Activated T-cell treated with anti-CD3 and anti-CD28 coated beads, Interleukin-2, amount 50 U/mL, for 48 hours (primary cell): ENCODE results near the gene TTYH3.

ENCODE experiments used
- DNase-seq, 2 experiments: peaks; one replicate each; pipeline ENCODE4 v3.0.0-alpha.2; 2020

Gene TTYH3

DNA sequence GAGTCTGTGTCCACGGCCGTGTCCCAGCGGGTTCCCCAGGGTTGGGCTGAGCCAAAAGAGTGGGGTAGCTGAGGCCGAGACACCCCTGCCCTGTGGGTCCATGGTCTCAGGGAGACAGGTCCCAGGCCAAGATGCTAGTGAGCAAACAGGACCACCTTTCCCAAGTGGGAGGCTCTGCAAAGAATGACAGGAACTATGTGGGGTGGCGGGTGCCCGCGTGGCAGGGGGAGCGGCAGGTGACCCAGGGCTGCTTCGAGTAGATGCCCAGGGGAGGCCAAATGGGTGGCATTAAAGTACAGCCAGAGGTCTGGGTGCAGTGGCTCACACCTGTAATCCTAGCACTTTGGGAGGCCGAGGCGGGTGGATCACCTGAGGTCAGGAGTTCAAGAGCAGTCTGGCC is 18.2 kb downstream of the TTYH3 start:
- no peak for DNase-seq

DNA sequence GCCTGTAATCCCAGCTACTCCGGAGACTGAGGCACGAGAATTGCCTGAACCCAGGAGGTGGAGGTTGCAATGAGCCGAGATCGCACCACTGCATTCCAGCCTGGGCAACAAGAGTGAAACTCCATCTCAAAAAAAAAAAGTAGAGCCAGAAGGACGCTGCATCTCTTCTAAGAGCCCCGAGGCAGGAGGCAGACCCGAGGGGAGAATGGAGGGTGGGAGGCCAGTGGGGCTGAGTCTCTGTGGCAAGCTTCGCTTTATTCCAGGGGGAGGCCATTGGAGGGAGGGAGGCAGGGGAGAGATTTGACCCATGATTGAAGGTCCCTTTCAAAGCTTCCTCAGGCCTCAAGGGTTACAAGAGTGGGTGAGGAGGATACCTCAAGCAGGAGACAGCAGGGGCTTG is 18.7 kb downstream of the TTYH3 start:
- no peak for DNase-seq

DNA sequence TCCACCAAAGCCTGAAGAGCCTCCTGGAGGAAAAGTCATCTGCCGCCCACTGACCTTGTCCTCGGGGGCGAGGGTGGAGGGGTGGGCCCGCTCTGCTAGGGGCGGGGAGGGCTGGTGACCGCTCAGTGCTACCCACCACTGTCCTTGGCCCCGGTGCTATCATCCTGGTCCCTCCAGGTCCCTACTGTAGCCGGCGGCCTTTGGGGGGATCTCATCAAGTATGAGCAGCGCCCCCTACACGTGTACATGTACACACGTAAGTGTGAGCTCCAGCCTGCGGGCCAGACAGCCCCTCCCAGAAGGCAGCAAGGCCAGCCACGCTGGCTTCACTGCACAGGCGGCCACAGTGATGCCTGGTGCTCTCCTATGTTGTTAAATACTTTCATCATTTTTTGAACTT is 19.6 kb downstream of the TTYH3 start:
- DNase-seq, result no peak

GRCh38 chr7:2651847-2652735 is 20.3 kb downstream of the TTYH3 start:
- DNase-seq, result no peak

GRCh38 chr7:2652736-2653060 is 20.9 kb downstream of the TTYH3 start:
- no peak for DNase-seq

DNA sequence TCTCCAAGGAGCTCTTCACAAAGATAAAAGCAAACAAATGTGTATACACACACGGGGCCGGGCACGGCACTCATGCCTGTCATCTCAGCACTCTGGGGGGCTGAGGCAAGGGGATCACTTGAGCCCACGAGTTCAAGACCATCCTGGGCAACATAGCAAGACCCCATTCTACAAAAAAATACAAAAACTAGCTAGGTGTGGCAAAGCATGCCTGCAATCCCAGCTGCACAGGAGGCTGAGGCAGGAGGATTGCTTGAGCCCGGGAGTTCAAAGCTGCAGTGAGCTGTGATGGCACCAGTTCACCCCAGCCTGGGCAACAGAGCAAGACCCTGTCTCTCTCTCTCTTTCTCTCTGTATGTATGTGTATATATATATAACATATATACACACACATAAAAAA is 22.3 kb downstream of the TTYH3 start:
- no peak for DNase-seq

- no peak for DNase-seq
These were observed 24.3 kb downstream of the TTYH3 start for GRCh38 chr7:2655870-2656614.

GRCh38 chr7:2657208-2657607 is 25.4 kb downstream of the TTYH3 start:
- no peak for DNase-seq

DNA sequence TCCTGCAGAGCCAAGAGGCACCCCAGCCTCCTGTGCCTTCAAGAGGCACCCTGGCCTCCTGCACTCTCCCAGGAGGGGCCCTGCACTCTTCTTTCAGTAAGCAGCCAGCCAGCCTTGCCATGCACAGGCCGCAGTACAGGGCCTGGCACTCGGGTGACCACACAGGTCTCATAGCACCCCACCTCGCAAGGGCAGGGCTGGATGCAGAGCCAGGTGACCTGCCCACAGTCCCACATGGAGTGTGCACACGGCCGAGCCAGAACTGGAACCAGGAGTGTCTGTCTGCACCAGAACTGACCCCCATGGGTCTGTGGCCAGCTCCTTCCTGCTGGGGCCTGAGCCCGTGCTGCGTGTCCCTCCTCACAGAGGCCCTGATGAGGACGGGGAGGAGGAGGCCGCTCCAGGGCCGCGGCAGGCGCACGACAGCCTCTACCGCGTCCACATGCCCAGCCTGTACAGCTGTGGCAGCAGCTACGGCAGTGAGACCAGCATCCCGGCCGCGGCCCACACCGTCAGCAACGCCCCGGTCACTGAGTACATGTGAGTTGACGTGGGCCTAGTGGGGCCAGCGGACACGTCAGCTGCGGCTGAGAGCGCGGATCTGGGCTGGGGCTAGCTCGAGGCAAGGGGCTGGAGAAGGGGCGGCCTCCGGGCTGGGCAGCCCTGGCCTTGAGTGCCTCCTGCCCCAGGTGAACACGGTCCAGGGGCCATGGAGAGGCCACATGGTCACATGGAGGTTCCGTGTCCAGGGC is 26.3 kb downstream of the TTYH3 start:
- DNase-seq, result no peak

DNA sequence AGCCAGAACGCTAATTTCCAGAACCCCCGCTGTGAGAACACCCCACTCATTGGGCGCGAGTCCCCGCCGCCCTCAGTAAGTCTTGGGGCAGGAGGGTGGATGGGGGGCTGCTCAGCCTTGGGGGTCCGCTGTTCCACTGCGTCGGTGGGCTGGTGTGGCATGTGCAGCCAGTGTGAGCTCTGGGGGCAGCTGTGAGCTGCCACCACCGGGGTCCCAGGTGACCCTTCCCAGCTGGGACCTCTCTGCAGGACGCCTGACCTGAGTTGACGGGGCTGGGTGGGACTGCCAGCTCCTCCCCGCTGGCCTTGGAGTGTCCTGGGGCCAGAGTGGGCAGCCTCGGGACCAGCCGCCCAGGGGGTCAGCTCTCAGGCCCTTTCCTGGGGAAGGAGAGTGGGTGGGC is 27.2 kb downstream of the TTYH3 start:
- DNase-seq, result no peak

DNA sequence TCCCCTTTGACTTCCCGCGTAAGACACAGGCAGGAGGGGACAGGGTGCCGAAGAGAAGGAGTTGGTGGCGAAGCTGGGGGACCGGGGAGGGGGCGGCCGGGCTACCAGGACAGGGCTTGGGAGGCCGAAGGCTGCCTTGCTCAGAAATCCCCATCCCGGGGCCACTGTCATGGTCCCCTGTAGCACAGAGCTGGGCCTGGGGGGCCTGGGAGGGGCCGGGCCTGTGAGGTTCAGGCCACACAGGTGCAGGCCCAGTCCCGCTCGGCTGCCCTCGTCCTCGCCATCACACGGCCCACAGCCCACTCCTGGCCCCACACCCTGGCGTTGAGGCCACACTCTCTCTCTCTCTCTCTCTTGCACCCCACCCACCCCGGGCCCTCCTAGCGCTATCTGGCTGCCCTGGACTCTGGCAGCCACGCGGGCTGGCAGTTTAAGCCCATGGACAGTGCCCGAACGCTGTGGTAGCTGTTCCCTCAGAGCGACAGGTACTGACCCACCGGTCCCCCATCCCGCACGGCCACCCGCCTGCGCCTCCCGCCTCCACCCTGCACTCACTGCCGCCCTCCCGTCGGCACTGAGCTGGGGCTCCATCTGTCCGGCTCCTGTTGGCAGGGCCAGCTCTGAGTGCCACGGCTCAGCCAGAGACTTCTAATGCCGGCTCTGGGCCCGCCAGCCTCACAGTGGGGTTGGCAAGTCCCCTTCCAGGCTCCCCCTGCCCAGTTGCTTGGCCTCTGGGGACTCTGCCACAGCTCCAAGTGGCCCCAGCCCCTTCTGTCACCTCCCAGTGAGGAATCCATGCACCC is 28.0 kb downstream of the TTYH3 start:
- no peak for DNase-seq

GRCh38 chr7:2660359-2661095 is 28.7 kb downstream of the TTYH3 start:
- DNase-seq, result no peak

- DNase-seq, result no peak
These were observed 29.3 kb downstream of the TTYH3 start for GRCh38 chr7:2661096-2661449.

DNA sequence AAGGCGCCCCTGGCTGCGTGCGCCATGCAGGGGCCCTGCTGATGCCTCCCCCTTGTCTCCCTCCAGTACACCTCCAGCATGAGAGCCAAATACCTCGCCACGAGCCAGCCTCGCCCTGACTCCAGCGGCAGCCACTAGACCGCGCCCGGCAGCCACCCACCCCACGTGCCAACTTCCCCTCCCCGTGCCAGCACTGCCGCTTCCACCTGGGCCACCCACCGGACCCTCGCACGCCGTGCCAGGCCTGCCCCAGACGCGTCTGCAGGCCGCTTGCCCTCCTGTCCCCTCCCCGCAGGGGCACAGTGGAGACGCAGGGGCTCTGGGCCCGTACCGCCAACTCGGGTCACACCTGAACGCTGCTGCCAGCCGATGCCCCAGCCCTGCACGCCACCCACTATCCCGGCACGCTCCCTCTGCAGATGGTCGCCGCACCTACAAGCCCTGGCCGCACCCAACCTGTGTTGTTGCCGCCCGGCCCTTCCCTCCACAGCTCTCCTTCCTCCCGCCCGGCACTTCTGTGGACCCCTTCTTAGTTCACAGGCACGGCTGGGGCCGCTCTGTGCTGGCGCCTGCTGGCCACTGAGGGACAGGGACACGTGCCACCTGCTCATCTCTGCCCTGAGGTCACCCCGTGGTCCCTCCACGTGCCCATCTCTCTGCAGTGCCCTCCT is 30.0 kb downstream of the TTYH3 start:
- DNase-seq, result no peak

- DNase-seq, result no peak
These were observed 30.7 kb downstream of the TTYH3 start for GRCh38 chr7:2662273-2663120.

DNA sequence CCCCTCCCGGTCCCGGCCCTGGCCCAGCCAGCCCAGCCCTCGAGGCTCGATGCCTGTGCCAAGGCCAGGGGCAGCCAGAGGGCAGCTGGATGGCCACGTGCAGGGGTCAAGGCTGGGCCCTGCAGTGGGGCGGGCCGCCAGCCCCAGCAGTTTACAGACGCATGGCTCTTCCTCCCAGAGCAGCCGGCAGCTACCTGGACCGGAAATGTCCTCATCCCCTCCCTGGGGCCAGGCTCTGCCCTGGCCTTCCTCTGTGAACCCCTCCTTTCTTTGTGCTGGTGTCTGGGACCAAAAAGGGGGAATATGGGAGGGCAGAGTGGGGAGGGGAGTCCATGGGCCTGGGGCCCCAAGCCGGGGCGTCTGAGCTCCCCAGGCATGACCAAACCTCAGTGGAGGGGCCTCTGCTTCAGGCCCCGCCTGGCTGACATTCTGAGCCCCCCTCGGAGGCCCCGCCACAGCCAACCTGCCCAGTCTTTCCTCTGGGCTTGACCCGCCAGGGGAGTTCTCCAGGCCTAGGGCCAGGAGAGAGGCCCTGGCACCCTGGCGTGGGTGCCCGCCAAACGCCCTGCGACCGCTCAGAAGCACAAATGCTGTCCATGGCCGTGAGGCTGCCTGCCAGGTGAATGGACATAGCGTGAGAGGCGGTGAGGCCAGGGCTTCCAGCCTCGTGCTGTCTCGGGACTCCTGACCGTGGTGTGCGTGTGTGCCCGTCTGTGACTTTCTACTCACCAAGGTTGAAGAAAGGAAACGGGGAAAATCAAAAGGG is 31.5 kb downstream of the TTYH3 start:
- DNase-seq, result no peak

DNA sequence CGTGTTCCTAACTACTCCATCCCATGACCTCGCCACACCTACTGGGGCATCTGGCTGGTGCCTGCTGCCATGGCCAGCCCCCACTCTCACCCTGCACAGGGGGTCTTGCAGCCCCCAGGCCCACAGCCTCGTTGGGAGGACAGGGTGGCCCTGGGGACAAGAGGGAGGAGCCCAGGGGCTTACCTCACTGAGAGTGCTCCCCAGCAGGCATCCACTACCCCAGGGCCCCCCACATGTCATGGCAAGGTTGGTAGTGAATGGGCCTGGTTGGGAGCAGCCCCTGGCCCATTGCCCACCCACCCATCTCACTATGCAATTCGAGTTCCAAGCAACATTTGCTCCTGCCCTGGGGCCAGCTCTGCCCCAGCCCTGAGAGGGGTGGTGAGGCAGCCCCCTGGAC is 32.2 kb downstream of the TTYH3 start:
- no peak for DNase-seq

DNA sequence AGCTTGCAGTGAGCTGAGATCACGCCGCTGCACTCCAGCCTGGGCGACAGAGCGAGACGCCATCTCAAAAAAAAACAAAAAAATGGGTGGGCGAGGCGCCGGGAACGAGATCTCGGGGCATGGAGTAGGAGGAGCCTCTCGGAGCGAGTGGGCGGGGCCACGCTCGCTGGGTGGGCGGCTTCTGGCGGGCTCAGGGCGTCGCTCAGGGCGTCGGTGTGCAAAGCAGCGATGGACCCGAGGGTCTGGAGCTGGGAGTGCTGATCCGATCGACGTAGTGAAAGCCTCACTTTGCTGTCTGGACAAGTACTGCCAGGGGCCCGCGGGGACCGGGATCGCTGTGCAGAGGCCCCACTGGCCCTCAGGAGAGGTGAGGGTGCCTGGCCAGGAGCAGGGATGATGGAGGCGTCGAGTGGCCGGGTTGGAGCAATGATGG is 33.6 kb downstream of the TTYH3 start:
- no peak for DNase-seq

DNA sequence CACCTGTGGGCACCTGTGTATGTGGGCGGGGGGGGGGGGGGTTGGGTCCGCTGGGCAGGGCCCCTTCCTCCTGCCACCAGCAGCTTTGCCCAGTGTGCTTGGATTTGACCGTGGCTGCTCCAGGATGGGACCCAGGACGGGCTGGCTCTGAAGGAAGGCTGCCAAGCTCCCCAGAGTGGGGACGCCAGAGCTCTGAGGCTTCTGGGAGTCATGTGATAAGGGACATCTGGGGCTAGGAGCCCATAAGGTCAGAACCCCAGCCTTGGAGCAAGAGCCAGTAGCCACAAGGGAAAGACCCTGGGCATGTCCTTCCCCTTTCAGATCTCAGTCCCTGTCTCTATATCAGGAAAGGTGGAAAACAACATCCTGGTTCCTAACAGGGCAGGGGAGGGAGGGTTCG is 34.4 kb downstream of the TTYH3 start:
- DNase-seq, result no peak
